Stimulated activated memory B cell treated with anti-CD40 and anti-IgM and Interleukin-4, amounts not matched to agents 10 μg/mL and 1 μg/mL and 100 μg/mL, for 72 hours (primary cell): ENCODE results near the gene POLA1.

Experiments
- ATAC-seq: fragments of 150-1000 bp; cut with Tn5 transposase; 2 replicates; pipeline ENCODE4 v1.10.0; 2021
- H3K27ac Mint-ChIP-seq: one replicate; pipeline ENCODE4 v1.8.0; 2022; ENCODE audit warnings: mild to moderate bottlenecking, mixed read lengths
- H3K27me3 Mint-ChIP-seq: one replicate; pipeline ENCODE4 v1.8.0; 2022; ENCODE audit warnings: mixed read lengths
- H3K36me3 Mint-ChIP-seq: one replicate; pipeline ENCODE4 v1.8.0; 2022; ENCODE audit warnings: mixed read lengths
- H3K4me1 Mint-ChIP-seq: one replicate; pipeline ENCODE4 v1.8.0; 2022; ENCODE audit warnings: mixed read lengths
- H3K4me3 Mint-ChIP-seq: one replicate; pipeline ENCODE4 v1.8.0; 2022; ENCODE audit warnings: mild to moderate bottlenecking, moderate library complexity, mixed read lengths
- H3K9me3 Mint-ChIP-seq: one replicate; pipeline ENCODE4 v1.8.0; 2022; ENCODE audit warnings: mixed read lengths

Gene POLA1

DNA sequence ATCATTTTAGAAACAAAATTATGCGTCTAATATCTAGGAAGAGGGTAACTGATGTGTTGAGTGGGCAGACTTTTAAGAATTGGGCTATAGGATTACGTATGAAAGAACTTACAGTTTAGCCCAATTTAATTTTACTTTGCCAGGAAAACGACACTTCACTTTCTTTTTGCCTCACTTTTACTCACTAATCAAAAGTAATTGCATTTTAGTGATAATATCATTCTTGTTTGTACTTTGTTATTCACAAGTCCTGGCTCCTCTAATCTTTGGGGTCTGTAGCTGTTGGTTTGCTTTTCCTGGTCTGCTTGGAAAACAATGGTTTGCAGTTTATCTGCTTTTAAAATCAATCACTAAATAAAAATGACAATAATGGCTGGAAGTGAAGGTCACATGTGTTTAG, 325.0 kb downstream of the POLA1 start:
- Mint-ChIP-seq H3K4me1 (peaks cover 26% of the 10 kb centered on the region), H3K4me3 (no peak overlapping the region), H3K27me3 (peaks cover 70% of the 10 kb centered on the region), H3K36me3 (no peaks in the 10 kb centered on the region), H3K27ac (no peak overlapping the region), H3K9me3 (no peaks in the 10 kb centered on the region)
- ATAC-seq, result no peak

GRCh38 chrX:25019707-25020390, 326.1 kb downstream of the POLA1 start:
- Mint-ChIP-seq H3K9me3 (no peaks in the 10 kb centered on the region), H3K4me1 (peaks cover 19% of the 10 kb centered on the region), H3K36me3 (no peaks in the 10 kb centered on the region), H3K27ac (no peak overlapping the region), H3K27me3 (peaks cover 73% of the 10 kb centered on the region), H3K4me3 (peak overlapping the region; percentile 10)
- ATAC-seq, result no peak

DNA sequence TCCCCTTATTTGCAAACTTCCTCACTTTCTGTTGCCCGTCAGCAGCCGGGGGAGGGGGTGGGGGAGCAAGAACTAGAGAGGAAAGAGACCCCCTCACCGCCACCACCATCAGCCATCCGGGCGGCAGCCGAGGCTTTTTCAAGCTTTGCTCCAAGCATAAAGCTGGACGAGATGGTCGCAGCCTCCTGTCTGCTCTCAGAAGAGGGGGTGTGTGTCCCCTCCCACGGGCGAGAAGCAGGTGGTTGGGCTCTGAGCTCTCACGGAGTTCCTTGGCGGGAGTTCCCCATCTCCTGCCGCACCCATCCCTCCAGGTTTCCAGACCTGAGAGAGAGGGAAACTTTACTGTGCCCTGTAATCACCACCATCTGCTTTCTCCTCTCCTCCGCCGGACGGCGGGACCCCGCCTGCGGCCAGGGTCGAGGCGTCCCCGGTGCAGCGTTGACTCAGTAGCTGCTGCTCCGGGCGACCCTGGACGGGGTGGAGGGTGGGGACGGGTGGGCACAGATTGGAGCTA, 326.7 kb downstream of the POLA1 start:
- peak overlapping the region; percentile 10 for H3K4me3 Mint-ChIP-seq
- no peak for ATAC-seq
- no peak overlapping the region for H3K27ac Mint-ChIP-seq

DNA sequence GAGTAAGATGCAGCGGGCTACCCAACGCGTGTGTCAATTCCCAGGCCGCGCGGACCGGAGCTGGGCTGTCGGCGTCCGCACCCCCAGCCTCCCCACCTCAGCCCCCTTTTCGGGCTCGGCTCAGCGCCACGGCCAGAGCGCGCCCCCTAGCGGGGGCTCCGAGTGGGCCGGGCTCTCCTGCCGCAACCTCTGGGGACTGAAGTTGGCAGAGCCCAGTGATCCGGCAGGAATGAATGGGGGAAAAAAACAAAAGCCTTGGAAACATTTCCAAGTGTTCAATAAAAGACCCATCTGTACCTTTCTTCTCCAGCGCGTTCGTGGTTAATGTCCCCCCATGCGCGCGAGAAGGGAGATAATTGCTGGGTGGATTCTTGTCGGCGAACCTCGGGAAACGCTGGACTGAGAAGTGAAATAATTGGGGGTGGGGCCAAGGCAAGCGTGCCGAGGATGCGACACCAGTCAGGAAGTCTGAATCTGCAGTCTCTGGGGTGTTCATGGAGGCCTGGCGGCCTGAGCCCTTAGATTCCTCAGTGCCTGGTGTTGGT, 327.3 kb downstream of the POLA1 start:
- Mint-ChIP-seq H3K9me3 (no peaks in the 10 kb centered on the region), H3K27me3 (peaks cover 68% of the 10 kb centered on the region), H3K36me3 (no peaks in the 10 kb centered on the region), H3K27ac (no peak overlapping the region), H3K4me1 (peaks cover 19% of the 10 kb centered on the region), H3K4me3 (peak overlapping the region; percentile 44)
- no peak for ATAC-seq

More for the DNA sequence above, 326.7 kb downstream of the POLA1 start:
- Mint-ChIP-seq H3K4me1 (peaks cover 19% of the 10 kb centered on the region), H3K9me3 (no peaks in the 10 kb centered on the region), H3K36me3 (no peaks in the 10 kb centered on the region), H3K27me3 (peaks cover 73% of the 10 kb centered on the region)

DNA sequence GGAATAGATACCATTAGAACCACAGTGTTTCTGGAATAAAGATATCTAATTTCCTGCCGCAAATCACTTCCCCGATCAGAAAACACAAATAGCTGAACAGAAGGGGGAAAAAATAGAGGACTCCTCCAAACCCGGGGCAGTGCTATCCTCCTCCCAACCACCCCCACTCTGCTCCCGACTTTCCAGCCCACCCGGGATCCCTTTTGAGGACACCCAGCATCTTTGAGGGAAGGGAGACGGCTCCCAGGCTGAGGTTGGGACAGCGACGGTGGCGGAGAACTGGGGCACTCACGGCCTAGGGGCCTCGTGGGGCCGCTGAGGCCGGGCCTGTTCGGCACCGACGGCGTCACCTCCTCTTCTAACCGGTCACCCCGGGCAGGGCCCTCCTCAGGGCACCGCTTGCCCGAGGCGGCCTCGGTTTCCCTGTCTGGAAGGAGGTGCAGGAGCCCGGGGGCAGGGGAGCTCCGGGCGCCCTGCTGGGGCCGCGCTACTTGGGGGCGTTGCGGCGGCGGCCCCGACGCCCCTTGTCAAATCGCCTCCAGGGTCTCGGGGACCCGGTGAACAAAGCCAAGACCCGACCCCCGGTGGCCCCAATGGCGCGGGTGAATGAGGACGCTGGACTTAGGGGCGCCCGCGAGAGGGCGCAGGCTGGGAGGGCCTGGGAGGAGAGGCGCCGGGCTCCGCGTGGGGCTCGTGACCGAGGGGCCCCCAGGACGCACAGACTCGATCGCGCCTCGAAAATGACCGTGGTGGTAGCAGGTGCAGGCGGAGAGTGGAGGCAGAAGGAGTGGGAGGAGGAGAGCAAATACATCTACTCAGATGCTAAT, 329.0 kb downstream of the POLA1 start:
- H3K36me3 Mint-ChIP-seq, result no peaks in the 10 kb centered on the region

DNA sequence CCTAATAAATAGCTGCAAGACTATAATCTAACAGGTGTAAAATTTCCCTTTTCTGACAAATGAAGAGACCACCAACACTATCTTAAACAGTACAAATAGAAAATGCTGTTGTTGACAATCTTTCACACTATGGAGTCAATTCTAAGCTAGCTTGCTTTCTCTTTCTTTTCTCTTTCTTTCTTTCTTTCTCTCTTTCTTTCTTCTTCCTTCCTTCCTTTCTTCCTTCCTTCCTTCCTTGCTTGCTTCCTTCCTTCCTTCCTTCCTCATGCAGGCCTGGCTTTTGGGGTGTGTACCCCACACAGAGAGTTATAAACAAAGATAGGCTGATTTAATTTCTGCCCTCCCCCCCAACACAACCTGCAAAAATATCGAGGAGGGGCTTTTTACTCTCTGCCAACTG, 330.2 kb downstream of the POLA1 start:
- Mint-ChIP-seq H3K27ac (no peak overlapping the region), H3K27me3 (peaks cover 48% of the 10 kb centered on the region), H3K4me1 (peaks cover 19% of the 10 kb centered on the region), H3K9me3 (no peaks in the 10 kb centered on the region), H3K4me3 (no peak overlapping the region), H3K36me3 (no peaks in the 10 kb centered on the region)
- ATAC-seq, result no peak

More for the DNA sequence above, 329.0 kb downstream of the POLA1 start:
- Mint-ChIP-seq H3K27me3 (peaks cover 51% of the 10 kb centered on the region), H3K4me1 (peaks cover 19% of the 10 kb centered on the region), H3K4me3 (no peak overlapping the region), H3K9me3 (no peaks in the 10 kb centered on the region), H3K27ac (no peak overlapping the region)
- ATAC-seq, result no peak

DNA sequence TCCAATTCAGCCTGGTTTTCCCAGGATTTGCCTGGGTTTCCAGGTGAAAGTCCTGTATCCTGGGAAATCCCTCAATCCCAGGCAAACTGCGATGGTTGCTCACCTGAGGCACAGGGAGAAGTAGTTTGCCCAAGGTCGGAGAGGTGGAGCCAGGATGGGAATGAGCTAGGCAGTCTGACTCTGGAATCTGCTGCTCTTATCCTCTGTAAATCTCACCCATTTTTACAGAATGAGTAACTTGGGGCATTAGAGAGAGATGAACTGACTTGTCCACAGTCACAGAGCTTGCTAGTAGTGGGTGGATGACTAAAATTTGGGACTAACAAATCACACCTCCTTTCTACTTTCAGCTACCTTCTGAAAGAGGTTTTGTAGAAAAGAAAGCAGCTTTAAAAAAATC, 331.9 kb downstream of the POLA1 start:
- Mint-ChIP-seq H3K27ac (no peak overlapping the region), H3K4me1 (peaks cover 14% of the 10 kb centered on the region), H3K9me3 (no peaks in the 10 kb centered on the region), H3K4me3 (no peak overlapping the region), H3K36me3 (no peaks in the 10 kb centered on the region), H3K27me3 (peaks cover 37% of the 10 kb centered on the region)
- no peak for ATAC-seq

GRCh38 chrX:25026576-25026975, 332.9 kb downstream of the POLA1 start:
- peaks cover 9% of the 10 kb centered on the region for H3K4me1 Mint-ChIP-seq
- no peak overlapping the region for H3K27ac Mint-ChIP-seq
- H3K4me3 Mint-ChIP-seq, result no peak overlapping the region
- H3K9me3 Mint-ChIP-seq, result no peaks in the 10 kb centered on the region
- H3K36me3 Mint-ChIP-seq, result no peaks in the 10 kb centered on the region
- H3K27me3 Mint-ChIP-seq, result peaks cover 32% of the 10 kb centered on the region
- ATAC-seq, result no peak

GRCh38 chrX:25028726-25029125, 335.0 kb downstream of the POLA1 start:
- no peaks in the 10 kb centered on the region for H3K36me3 Mint-ChIP-seq
- no peaks in the 10 kb centered on the region for H3K9me3 Mint-ChIP-seq
- H3K4me3 Mint-ChIP-seq, result no peak overlapping the region
- H3K27me3 Mint-ChIP-seq, result peaks cover 15% of the 10 kb centered on the region
- no peak for ATAC-seq
- H3K27ac Mint-ChIP-seq, result no peak overlapping the region
- H3K4me1 Mint-ChIP-seq, result no peaks in the 10 kb centered on the region

DNA sequence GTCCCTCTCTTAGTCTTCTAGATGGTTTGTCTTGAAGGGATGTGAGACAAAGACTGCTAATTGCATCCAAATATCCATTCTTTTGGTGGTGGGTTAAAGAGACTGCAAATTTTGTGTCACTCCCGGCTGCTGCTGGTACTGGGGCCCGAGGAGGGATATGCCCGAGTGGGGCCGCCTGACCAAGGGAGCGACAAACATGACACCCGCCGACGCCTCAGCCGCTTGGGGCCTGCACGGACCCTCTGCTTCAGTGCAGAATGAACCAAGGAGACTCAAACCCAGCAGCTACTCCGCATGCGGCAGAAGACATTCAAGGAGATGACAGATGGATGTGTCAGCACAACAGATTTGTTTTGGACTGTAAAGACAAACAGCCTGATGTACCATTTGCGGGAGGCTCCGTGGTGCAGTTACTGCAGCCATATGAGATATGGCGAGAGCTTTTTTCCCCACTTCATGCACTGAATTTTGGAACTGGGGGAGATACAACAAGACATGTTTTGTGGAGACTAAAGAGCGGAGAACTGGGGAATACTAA, 335.6 kb downstream of the POLA1 start:
- H3K36me3 Mint-ChIP-seq, result no peaks in the 10 kb centered on the region
- no peak for ATAC-seq
- H3K9me3 Mint-ChIP-seq, result no peaks in the 10 kb centered on the region
- no peak overlapping the region for H3K4me3 Mint-ChIP-seq
- H3K4me1 Mint-ChIP-seq, result no peaks in the 10 kb centered on the region
- H3K27me3 Mint-ChIP-seq, result peaks cover 9% of the 10 kb centered on the region
- no peak overlapping the region for H3K27ac Mint-ChIP-seq

- no peak for ATAC-seq
- H3K4me1 Mint-ChIP-seq, result no peaks in the 10 kb centered on the region
- peaks cover 9% of the 10 kb centered on the region for H3K27me3 Mint-ChIP-seq
- H3K4me3 Mint-ChIP-seq, result no peak overlapping the region
- H3K36me3 Mint-ChIP-seq, result no peaks in the 10 kb centered on the region
- no peak overlapping the region for H3K27ac Mint-ChIP-seq
- no peaks in the 10 kb centered on the region for H3K9me3 Mint-ChIP-seq
Observed at GRCh38 chrX:25034889-25035288, 341.2 kb downstream of the POLA1 start.

DNA sequence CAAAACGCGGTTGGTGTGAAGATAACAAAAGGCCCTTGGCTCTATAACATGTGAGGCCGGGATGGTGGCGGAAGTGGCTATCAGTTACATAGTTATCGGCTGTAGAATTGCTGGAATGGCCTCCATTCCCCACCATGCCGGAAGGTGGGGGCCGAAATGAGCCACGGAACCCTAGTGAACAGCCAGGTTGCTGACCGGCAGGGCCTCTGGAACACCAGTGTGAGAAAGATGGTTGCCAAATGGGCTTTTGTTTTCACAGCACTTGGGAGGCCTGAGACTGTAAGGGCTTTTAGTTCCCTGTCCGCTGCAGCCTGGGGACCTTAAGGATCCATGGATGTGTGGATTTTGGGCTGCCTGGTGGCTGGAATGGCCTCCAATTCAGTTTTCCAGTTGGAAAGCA, 345.3 kb downstream of the POLA1 start:
- Mint-ChIP-seq H3K4me1 (peaks cover 11% of the 10 kb centered on the region), H3K36me3 (no peaks in the 10 kb centered on the region), H3K27me3 (peaks cover 17% of the 10 kb centered on the region), H3K27ac (no peak overlapping the region), H3K4me3 (no peak overlapping the region), H3K9me3 (no peaks in the 10 kb centered on the region)
- no peak for ATAC-seq

- ATAC-seq, result no peak
- peaks cover 11% of the 10 kb centered on the region for H3K4me1 Mint-ChIP-seq
- no peak overlapping the region for H3K27ac Mint-ChIP-seq
- H3K9me3 Mint-ChIP-seq, result no peaks in the 10 kb centered on the region
- no peaks in the 10 kb centered on the region for H3K36me3 Mint-ChIP-seq
- H3K27me3 Mint-ChIP-seq, result peaks cover 15% of the 10 kb centered on the region
- no peak overlapping the region for H3K4me3 Mint-ChIP-seq
Observed at GRCh38 chrX:25043192-25043591, 349.5 kb downstream of the POLA1 start.
